GM19099 (cell line): ENCODE measurements around the gene AMMECR1.

Experiments
- POLR2A ChIP-seq: IDR thresholded peaks from 3 replicates; pipeline ENCODE4 v1.6.1; 2011; ENCODE audit warnings: low read depth; ENCODE audit not compliant: insufficient read length; ENCODE audit errors: extremely low read depth

Gene AMMECR1

DNA sequence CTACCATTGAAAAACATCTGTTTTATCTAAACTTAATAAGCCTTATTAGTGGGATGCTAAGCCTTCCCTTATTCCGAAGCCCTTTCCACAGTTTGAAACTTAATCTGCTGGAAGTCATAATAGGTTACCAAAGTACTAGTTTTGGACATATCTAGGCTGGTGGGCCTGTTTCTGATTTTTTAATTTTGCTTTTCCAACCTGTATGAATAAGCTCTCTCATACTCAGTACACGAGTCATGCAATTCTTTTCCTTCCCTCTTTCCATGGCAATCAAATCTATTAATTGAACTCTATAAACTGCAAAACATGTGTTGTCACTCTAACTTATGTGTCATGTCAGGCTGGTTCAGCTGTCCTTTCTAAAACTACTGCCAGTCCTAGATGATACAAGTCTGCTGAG lies 91.0 kb downstream of the AMMECR1 start:
- TF ChIP-seq POLR2A: no peak

DNA sequence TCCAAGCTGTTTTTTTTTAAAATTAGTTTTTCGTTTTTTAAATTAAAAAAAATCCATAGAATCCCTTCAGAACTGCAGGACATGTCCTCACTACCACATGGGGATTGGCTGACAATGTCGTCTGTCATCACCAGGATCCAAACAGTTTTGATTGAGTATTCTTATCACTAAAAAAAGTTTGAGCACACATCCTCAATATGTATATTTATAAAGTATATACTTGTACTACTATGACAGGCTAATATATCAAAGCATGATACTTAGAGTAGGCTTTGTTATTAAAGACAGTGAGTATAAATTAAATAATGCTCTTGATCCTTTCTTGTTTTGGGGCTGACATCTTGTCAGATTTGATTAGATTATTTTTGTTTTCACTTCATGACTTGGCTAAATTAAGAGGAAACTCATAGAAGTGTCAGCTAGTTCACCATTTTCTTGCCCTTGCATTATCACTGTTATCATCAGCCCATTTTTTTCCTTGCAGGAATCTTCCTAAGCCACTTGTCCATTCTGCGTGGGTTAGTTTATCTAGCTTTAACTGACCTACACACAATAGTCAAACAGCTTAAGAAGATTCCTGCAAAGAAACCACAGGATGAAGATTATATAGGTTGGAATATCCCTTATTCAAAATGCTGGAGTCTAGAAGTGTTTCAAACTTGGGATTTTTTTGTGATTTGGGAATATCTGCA lies 92.8 kb downstream of the AMMECR1 start:
- TF ChIP-seq POLR2A: no peak

DNA sequence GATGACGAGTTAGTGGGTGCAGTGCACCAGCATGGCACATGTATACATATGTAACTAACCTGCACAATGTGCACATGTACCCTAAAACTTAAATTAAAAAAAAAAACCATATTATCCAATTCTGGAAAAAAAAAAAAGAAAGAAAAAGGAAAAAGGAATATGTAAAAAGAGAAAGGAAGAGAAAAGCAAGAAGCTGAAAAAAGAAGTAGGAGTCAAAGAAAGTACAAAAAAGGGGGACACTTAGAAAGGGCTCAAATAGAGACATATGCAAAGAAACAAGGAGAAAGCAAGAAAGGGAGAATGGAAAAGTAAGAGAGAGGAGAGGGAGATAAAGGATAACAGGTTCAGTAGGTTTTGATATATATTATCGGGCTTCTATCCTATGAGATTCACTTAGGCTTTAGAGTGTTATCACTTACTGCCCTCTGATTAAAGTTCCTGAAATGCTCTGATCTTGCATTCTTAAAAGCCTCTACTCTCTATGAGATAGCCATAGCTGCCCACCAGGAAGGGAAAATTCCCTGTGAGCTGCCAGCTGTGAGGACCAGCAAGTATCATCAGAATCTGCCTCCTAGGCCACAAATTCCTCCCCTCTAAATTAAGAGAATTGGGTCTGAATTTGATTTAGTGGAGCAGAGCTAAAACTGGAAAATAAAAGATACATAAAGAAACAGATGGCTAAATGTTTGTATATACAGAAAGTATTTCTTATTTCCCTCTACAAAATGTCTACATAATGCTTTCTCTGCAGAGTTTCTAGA lies 95.2 kb downstream of the AMMECR1 start:
- no peak for TF ChIP-seq POLR2A

DNA sequence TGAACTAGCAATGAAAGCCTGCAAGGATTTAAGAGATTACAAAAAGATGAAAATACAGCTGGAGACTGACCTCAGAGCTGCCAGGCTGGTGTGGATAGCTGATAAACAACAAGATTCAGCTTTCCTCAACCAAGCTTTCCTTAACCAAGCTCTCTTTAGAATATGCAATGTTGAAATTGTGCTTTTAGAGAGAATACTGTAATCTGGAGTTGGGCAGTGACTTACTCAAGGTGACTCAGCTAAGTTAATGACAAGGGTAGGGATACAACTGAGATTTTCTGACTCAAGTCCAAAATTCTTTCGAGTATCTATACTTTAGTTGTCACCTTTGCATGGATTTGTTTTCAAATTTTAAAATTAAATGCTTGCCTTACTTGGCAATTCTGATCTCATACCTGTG lies 98.0 kb downstream of the AMMECR1 start:
- TF ChIP-seq POLR2A: no peak

DNA sequence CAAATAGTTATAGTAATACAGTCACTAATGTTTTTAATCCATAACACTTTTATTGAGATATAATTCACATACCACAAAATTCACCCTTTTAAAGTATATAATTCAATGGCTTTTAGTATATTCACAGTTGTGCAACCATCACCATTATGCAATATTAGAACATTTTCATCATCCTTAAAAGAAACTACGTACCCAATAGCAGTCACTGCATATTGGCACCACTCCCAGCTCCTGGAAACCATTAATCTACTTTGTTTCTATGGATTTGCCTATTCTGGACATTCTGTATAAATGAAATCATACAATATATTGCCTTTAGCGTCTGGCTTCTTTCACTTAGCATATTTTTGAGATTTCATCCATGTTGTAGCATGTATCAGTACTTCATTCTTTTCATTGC lies 99.3 kb downstream of the AMMECR1 start:
- no peak for TF ChIP-seq POLR2A

DNA sequence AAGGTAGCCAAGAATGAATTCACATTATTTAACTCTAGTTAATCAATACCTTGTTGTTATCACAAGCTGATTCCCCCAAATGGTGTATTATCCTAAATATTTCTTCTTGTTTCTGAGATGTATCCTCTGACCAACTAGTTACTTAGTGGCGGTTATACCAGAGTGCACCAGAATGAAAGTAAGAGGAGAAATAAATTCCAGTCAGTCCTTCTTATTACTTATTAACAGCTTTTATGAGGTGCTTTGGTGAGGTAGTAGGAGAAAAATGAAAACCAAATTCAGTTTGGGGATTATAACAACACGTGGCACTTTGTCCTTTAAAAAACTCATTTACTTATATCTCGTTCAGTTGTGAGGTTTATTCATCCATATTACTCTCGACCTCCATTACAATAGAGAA lies 101.9 kb downstream of the AMMECR1 start:
- no peak for TF ChIP-seq POLR2A

DNA sequence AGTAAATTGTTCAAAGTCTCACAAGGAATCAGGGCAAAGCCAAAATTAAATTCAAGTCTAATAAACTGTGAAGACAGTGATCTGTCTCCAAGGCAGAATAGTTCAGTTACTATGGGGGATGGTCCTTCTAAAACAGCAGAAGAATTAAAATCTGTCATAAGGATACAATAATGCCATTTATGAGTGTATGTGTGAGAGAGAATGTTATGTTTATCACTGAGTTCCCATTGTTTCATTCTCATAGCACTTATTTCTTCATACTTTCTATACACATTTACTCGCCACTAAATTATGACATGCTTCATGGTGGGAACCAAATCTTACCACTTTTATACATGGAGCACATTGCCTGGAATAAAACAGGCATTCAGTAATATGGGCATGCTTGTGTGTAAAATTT lies 102.5 kb downstream of the AMMECR1 start:
- TF ChIP-seq POLR2A: no peak

DNA sequence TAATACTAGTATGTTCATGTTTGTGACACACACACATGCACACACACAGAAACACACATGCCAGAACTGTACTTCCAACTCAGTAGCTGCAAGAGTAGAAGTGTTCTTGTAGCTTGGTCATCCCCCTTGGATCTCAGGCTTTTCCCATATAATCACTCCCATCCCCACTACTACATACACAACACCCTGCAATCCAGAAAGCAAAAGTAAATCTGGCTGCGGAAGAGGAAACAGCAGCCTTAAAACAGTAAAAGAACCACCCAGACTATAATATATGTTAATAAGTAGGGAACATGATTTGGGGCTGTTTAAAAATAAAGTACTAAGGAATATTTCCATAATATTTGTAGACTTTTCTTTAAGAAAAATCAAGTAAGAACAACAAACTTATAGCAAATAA lies 103.2 kb downstream of the AMMECR1 start:
- no peak for TF ChIP-seq POLR2A

DNA sequence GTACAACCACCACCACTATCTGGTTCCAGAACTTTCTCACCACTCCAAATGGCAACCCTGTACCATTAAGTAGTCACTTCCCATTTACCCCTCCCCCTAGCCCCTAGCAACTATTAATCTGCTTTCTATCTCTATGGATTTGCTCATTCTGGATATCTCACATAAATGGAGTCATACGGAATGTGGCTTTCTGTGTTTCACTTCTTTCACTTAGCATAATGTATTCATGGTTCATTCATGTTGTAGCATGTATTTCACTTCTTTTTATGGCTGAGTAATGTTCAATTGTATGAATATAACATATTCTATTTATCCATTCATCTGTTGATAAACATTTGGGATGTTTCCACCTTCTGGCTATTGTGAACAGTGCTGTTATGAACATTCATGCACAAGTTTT lies 104.7 kb downstream of the AMMECR1 start:
- TF ChIP-seq POLR2A: no peak

DNA sequence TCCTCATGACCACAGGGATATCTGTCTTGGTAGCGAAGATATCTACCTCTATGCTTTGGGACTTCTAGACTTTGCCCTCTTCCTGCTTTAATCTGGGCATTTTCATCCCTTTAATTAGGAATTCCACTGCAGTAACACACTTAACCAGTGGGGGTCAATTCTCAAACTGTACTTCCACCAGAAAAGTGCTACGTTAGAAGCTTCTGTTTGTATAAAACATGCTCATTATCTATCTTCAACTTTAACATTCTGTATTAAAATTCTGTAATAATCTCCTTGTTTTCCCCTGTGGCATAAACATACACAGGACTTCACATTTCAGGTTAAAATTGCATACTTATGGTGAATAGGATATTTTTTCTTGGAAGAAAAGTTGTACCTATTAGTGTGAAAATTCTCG lies 105.6 kb downstream of the AMMECR1 start:
- no peak for TF ChIP-seq POLR2A

DNA sequence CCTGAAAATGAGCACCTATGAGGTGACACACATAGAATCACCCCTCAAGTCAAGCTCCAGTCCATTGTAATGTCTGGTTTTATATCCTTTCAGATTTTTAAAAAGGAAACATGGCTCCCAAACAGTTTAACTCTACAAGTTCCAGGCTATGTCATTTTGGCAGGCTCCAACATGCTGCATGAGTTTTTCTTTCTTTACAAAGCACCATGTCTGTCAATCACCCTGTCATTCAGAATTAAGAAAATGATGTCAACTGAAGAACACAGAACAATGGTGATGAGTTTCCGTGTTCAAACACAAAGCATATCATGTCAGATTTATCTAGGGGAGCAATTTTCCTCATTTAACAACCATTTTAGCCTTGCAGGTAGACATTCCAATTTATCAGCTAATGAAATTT lies 106.5 kb downstream of the AMMECR1 start:
- no peak for TF ChIP-seq POLR2A

DNA sequence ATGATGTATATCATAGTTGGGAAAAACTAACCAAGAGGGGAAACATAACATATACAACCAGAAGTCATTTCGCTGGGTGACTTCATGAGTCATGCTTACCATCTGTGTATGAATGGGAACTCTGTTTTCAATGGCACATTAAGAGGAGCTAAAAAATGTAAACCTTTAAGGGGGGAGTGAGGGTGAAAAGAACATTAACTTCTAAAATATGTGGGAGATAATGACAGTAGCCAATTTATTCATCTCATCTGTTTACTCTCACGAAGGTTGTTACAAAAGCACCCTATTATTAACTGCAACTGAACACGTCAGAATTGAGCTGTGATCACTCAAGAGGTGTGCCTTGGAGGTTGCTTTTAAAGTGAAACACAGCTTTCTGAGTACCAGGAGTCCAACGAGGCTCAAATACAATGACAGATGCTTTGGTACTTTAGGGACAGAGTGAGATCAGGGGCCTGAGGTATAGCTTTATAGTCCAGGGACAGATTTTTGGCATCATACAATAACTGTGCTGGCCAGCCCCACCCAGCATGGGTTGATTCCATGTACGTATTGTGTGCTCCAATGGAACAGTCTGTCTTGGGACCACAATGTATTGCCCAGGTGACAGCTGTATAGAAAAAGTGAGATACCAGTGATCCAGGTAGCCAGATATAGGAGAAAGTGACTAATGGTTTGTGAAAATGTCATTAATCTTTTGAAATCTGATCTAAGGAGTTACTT lies 107.3 kb downstream of the AMMECR1 start:
- TF ChIP-seq POLR2A: no peak

DNA sequence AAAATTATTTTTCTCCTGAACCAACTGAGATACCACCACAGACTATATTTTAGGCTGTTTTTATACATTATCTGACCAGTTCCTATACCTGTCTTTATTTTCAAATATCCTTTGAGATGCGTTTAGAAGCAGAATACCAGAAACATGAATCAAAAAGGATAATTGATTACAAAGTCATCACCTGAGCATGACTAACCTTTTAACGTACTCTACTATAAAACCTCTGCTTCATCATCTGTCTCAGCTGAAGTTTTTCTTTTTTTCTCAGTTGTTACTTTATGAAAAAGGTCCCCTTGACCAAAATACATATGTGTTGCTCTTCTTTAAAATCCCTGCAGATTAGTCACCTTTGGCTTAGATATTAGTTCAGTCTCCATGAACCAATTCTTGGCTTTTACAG lies 109.8 kb downstream of the AMMECR1 start:
- TF ChIP-seq POLR2A: no peak

DNA sequence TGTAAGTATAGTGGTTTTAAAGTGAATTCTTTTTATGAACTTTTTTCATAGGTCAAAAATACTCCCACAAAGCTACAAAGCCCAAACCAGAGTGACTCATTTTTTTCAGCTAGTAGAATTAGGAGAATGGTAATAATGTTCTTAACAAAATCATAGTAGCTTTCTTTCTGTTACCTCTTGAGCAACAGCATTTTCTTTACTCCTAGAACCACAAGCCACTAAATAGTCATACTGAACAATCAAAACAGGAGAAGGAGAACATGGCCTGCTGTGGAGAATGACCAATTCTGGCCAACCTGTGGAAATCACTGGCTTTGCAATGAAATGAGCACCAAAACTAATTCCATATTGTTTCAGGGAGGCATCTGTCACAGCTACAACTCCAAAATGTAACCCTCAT lies 112.9 kb downstream of the AMMECR1 start:
- no peak for TF ChIP-seq POLR2A

DNA sequence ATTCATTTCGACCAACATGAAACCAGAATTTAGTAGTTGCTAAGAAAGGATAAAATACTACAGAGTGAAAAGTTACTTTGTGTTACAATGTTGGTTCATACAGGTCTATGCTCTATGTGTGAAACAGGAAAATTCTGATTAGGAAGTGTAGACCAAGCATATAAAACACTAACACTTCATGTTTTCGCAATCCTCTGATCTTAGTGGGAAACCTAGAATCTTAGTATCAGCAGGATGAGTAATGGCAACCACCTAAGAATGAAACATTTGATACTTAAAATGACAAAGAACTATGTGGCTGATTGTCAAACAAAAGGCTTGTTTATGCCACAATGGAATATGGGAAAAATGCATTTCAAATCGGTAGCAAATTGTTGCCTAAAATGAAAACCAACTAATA lies 116.1 kb downstream of the AMMECR1 start:
- no peak for TF ChIP-seq POLR2A

DNA sequence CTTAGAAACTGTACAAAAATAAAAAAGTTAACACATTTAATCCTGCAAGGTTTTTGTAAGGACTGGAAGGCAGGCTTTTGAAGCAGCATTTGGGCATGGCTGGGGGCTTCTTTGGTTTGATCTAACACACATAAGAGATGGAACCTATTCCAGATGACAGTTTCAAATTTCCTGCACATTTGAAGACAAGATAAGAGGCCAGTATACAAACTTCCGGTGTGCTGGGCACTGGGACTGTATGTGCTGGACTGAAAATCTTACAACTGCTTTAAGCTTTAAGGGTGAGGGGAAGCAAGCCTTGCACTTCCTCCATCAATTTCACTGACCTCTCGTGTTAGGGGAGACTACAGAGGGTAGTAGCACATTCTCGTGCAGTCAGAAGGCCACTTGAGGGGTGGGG lies 122.9 kb downstream of the AMMECR1 start:
- TF ChIP-seq POLR2A: no peak
